Cardiac fibroblast (primary cell): ENCODE results near the gene KXD1.
"Not testable (repeated sequence)": the region's sequence is repeated elsewhere in the genome, so short reads cannot be mapped to it uniquely, and the experiment has no call there.

Source experiments
- DNase-seq, 2 donors: peaks; one replicate each; pipeline versions ENCODE4 v3.0.0 to v3.0.0-alpha.2; 2010; ENCODE audit warnings: low read depth in 2 of 2
- H3K4me3 ChIP-seq, 2 donors: replicated peaks in 1 of 2; 1 replicate in 1 of 2; 2 replicates in 1 of 2; pipeline ENCODE4 v1.5.1; 2011; ENCODE audit warnings: low read depth in 2 of 2, low read length in 2 of 2, mild to moderate bottlenecking in 2 of 2, moderate library complexity in 1 of 2
- TF ChIP-seq, protein P1 (sequence below): IDR thresholded peaks from one replicate; pipeline ENCODE4 v1.5.1; 2011; ENCODE audit warnings: low read depth, mild to moderate bottlenecking, low read length, inconsistent platforms

The KXD1 gene

DNA sequence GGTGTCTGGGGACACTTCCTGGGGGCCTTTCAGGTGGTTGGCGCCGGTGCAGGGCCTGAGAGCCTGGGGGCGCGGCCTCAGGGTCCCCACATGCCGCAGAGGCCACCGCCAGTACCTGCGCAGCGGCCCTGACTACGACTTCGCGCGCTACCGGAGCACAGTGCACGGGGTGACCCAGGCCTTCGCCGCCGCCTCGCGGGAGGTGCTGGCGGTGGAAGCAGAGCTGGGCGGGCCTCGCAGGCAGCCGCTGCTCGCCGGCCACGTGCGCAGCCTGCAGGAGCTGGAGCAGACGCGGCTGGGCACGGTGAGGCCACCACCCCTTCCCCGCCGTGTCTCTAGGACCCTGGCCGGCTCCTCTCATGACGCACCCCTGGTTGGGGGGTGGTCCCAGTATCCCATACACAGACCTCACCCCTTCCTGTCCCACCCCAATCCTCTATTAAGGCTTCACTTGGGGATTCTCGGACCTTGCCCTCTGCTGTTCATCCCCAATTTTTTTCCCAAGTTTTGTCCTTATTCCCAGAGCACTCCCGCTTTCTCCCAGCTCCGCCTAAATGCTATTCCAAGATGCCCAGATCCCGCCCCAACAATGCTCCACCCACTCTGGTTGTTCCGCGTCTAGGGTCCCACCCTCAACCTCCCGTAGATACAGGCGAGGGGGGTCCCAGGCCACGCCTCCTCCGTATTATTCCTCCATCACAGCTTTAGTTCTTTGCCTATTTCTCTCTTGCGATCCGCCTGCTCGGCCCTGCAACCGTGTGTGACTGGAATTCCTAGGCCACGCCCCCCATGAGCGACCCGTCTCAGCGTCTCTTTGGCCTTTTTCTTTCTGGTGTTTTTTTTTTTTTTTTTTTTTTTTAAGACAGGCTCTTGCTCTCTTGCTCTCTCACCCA, 32.0 kb downstream of the KXD1 start:
- TF ChIP-seq, protein P1, sequence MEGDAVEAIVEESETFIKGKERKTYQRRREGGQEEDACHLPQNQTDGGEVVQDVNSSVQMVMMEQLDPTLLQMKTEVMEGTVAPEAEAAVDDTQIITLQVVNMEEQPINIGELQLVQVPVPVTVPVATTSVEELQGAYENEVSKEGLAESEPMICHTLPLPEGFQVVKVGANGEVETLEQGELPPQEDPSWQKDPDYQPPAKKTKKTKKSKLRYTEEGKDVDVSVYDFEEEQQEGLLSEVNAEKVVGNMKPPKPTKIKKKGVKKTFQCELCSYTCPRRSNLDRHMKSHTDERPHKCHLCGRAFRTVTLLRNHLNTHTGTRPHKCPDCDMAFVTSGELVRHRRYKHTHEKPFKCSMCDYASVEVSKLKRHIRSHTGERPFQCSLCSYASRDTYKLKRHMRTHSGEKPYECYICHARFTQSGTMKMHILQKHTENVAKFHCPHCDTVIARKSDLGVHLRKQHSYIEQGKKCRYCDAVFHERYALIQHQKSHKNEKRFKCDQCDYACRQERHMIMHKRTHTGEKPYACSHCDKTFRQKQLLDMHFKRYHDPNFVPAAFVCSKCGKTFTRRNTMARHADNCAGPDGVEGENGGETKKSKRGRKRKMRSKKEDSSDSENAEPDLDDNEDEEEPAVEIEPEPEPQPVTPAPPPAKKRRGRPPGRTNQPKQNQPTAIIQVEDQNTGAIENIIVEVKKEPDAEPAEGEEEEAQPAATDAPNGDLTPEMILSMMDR = no peak
- peak overlapping the region; percentile 64 to 82 for H3K4me3 ChIP-seq
- peak; percentile 66 to 68 for DNase-seq

GRCh38 chr19:18590273-18591272, 32.9 kb downstream of the KXD1 start:
- peak in 1 of 2 donors; percentile 66 for DNase-seq
- TF ChIP-seq, protein P1 = no peak
- H3K4me3 ChIP-seq = no peak overlapping the region

GRCh38 chr19:18591735-18592385, 34.2 kb downstream of the KXD1 start:
- TF ChIP-seq, protein P1 = no peak
- DNase-seq = no peak
- no peak overlapping the region for H3K4me3 ChIP-seq

DNA sequence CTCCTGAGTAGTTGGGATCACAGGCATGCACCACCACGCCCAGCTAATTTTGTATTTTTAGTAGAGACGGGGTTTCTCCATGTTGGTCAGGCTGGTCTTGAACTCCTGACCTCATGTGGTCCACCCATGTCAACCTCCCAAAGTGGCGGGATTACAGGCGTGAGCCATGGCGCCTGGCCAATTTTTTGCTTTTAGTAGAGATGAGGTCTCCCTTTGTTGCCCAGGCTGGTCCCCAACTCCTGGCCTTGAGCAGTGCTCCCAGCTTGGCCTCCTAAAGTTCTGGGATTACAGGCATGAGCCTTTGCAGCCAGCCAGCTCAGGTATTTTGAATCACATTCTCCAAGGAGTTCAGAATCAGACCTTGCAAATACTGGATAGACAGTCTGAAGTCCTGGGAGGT, 35.1 kb downstream of the KXD1 start:
- not testable (repeated sequence) for H3K4me3 ChIP-seq, DNase-seq

- TF ChIP-seq, protein P1 = no peak
- H3K4me3 ChIP-seq = peak overlapping the region in 1 of 2 donors; percentile 27
- DNase-seq = no peak
Observed at GRCh38 chr19:18593367-18594095, 35.9 kb downstream of the KXD1 start.

- peak; percentile 68 to 87 for DNase-seq
- H3K4me3 ChIP-seq = peak overlapping the region; percentile 27 to 36
- TF ChIP-seq, protein P1 = peak; percentile 50
Observed at GRCh38 chr19:18594096-18594823, 36.6 kb downstream of the KXD1 start.
